GM21515 (cell line): Measurements from ENCODE around the gene REN.

Experiments
- ATAC-seq: cut with Tn5 transposase; IDR thresholded peaks from one replicate; pipeline ENCODE4 v1.9.1; 2021; ENCODE audit not compliant: unreplicated experiment

Gene REN

GRCh38 chr1:204154568-204155255 lies 11.4 kb downstream of the REN start:
- ATAC-seq: no peak

- ATAC-seq: no peak
These were observed 12.5 kb downstream of the REN start for GRCh38 chr1:204153667-204154066.

- ATAC-seq: no peak
These were observed 13.7 kb downstream of the REN start for GRCh38 chr1:204152310-204153044.

GRCh38 chr1:204151552-204152309 lies 14.4 kb downstream of the REN start, which contains the start of gene ETNK2:
TSS of gene ETNK2 (minus strand) at chr1:204152044. CDS start at chr1:204151852, 192 bp downstream.
- ATAC-seq: no peak

GRCh38 chr1:204150702-204151551 lies 15.2 kb downstream of the REN start:
- ATAC-seq: no peak

- ATAC-seq: no peak
These were observed 16.2 kb downstream of the REN start for GRCh38 chr1:204149635-204150565.

GRCh38 chr1:204149107-204149506 lies 17.0 kb downstream of the REN start:
- ATAC-seq: no peak

GRCh38 chr1:204147406-204148383 lies 18.4 kb downstream of the REN start:
- ATAC-seq: no peak

- ATAC-seq: no peak
These were observed 19.2 kb downstream of the REN start for GRCh38 chr1:204146965-204147364.

- no peak for ATAC-seq
These were observed 19.8 kb downstream of the REN start for GRCh38 chr1:204146309-204146708.

GRCh38 chr1:204145033-204145504 lies 21.1 kb downstream of the REN start:
- no peak for ATAC-seq

GRCh38 chr1:204143276-204144041 lies 22.7 kb downstream of the REN start:
- no peak for ATAC-seq

- no peak for ATAC-seq
These were observed 23.8 kb downstream of the REN start for GRCh38 chr1:204142032-204142974.

GRCh38 chr1:204141131-204141530 lies 25.0 kb downstream of the REN start:
- ATAC-seq: no peak

- no peak for ATAC-seq
These were observed 26.2 kb downstream of the REN start for GRCh38 chr1:204139952-204140351.

GRCh38 chr1:204139088-204139487 lies 27.0 kb downstream of the REN start:
- no peak for ATAC-seq

GRCh38 chr1:204136814-204137213 lies 29.3 kb downstream of the REN start:
- ATAC-seq: no peak
